CD4-positive, alpha-beta memory T cell (primary cell): ENCODE measurements around the gene TMSB4X. TPM values are rescaled to one million over a fixed set of nuclear protein-coding genes. Genes with fewer than 3 reads are reported as not detected.

Source experiments
- CTCF ChIA-PET: fragments of 350-600 bp; sonication (Branson Sonifier 250); formaldehyde crosslinking; loops from one replicate; lab custom pipeline; 2021; ENCODE audit warnings: inconsistent platforms; ENCODE audit not compliant: partially characterized antibody; lab: Charles Lee
- POLR2A ChIA-PET: fragments of 350-600 bp; sonication (Branson Sonifier 250); formaldehyde crosslinking; loops from one replicate; lab custom pipeline; 2021; ENCODE audit not compliant: partially characterized antibody; lab: Charles Lee
- DNase-seq, 5 donors: peaks; one replicate each; pipeline versions ENCODE4 v3.0.0 to v3.0.0-alpha.2; 2020 to 2022; ENCODE audit warnings: mixed read lengths in 1 of 5
- H3K27ac ChIP-seq: one replicate; pipeline ENCODE4 v1.7.0; 2013; ENCODE audit warnings: low read depth, low read length
- H3K27me3 ChIP-seq: 2 replicates; pipeline ENCODE4 v1.7.0; 2013; ENCODE audit warnings: mild to moderate bottlenecking, low read length, moderate library complexity; ENCODE audit not compliant: insufficient read depth
- H3K36me3 ChIP-seq: 2 replicates; pipeline ENCODE4 v1.7.0; 2013; ENCODE audit warnings: mild to moderate bottlenecking, low read length, moderate library complexity; ENCODE audit not compliant: insufficient read depth
- H3K4me1 ChIP-seq: 2 replicates; pipeline ENCODE4 v1.7.0; 2013; ENCODE audit warnings: mild to moderate bottlenecking, low read length, moderate library complexity; ENCODE audit not compliant: insufficient read depth
- H3K4me3 ChIP-seq, 2 donors: one replicate each; pipeline ENCODE4 v1.7.0; 2013; ENCODE audit warnings: low read length in 2 of 2, mild to moderate bottlenecking in 1 of 2
- H3K9me3 ChIP-seq, 2 donors: one replicate each; pipeline ENCODE4 v1.7.0; 2013; ENCODE audit warnings: low read length in 2 of 2, control low read depth in 1 of 2; ENCODE audit not compliant: control insufficient read depth in 1 of 2
- H3K27ac Mint-ChIP-seq, 7 donors: one replicate each; pipeline ENCODE4 v1.8.0; 2020 to 2021; ENCODE audit warnings: mixed read lengths in 7 of 7, mild to moderate bottlenecking in 6 of 7, inconsistent platforms in 3 of 7, moderate library complexity in 3 of 7
- H3K27me3 Mint-ChIP-seq, 2 donors: one replicate each; pipeline ENCODE4 v1.8.0; 2020 to 2021; ENCODE audit warnings: mixed read lengths in 2 of 2
- H3K36me3 Mint-ChIP-seq, 2 donors: one replicate each; pipeline ENCODE4 v1.8.0; 2020 to 2021; ENCODE audit warnings: mixed read lengths in 2 of 2, inconsistent platforms in 1 of 2, mild to moderate bottlenecking in 1 of 2
- H3K4me1 Mint-ChIP-seq, 4 donors: one replicate each; pipeline ENCODE4 v1.8.0; 2020 to 2021; ENCODE audit warnings: mixed read lengths in 4 of 4, mild to moderate bottlenecking in 1 of 4
- H3K4me3 Mint-ChIP-seq, 8 donors: one replicate each; pipeline ENCODE4 v1.8.0; 2020 to 2021; ENCODE audit warnings: mixed read lengths in 8 of 8, mild to moderate bottlenecking in 7 of 8, moderate library complexity in 6 of 8, inconsistent platforms in 3 of 8
- H3K9me3 Mint-ChIP-seq, 8 donors: one replicate each; pipeline ENCODE4 v1.8.0; 2020 to 2021; ENCODE audit warnings: mixed read lengths in 8 of 8, mild to moderate bottlenecking in 5 of 8, inconsistent platforms in 3 of 8, moderate library complexity in 1 of 8
- intact Hi-C: fragments of 100-400 bp; cut with micrococcal nuclease; formaldehyde crosslinking; loops from one replicate; pipeline ENCODE4 v1.15.1; 2023
- polyA plus RNA-seq, 2 donors: library from polyadenylated mRNA; unstranded; fragments of 300-500 nt; fragmentation: Illumina TruSeq; gene quantifications; one replicate each; pipeline ENCODE4 v1.2.3, GENCODE V29; 2021
- total RNA-seq, 2 experiments: library from RNA; stranded (reverse); gene quantifications; one replicate each; pipeline ENCODE4 v1.2.3, GENCODE V29; 2021

Gene TMSB4X
- total and polyA plus RNA-seq, 4 experiments from 2014 or later: 4,851 to 36,115 (median 16,529) TPM

GRCh38 chrX:13023567-13023966 is 48.7 kb downstream of the TMSB4X start:
- no peaks in the 10 kb centered on the region for H3K36me3 ChIP-seq
- ChIA-PET CTCF (interaction anchor here (0.7 to 1.3 kb wide), 2 partner anchors 28 to 64 kb away, joined by 3 to 4 read pairs; no protein-coding TSS in a partner anchor), POLR2A (interaction anchor here (1.1 to 13.7 kb wide), 8 partner anchors 10 to 69 kb away, joined by 3 to 218 read pairs (median 6); partner anchors contain the start of gene TMSB4X)
- Mint-ChIP-seq H3K36me3 (no peaks in the 10 kb centered on the region), H3K27me3 (no peaks in the 10 kb centered on the region), H3K27ac (peak overlapping the region; percentile 28 to 92 (median 83)), H3K4me1 (peaks cover 33 to 66% (median 46%) of the 10 kb centered on the region in 4 donors), H3K4me3 (peak overlapping the region in 2 of 8 donors; percentile 38 to 44), H3K9me3 (peaks cover 0 to 3% (median 0%) of the 10 kb centered on the region in 8 donors)
- DNase-seq: no peak
- intact Hi-C loops: no loop called here
- H3K4me1 ChIP-seq: peaks cover 62% of the 10 kb centered on the region
- no peak overlapping the region for H3K27ac ChIP-seq
- H3K27me3 ChIP-seq: no peaks in the 10 kb centered on the region
- no peaks in the 10 kb centered on the region for H3K9me3 ChIP-seq
- no peak overlapping the region for H3K4me3 ChIP-seq

GRCh38 chrX:13023979-13024378 is 49.1 kb downstream of the TMSB4X start:
- no peak overlapping the region for H3K4me3 ChIP-seq
- no peaks in the 10 kb centered on the region for H3K36me3 ChIP-seq
- peaks cover 0 to 3% (median 0%) of the 10 kb centered on the region in 8 donors for H3K9me3 Mint-ChIP-seq
- H3K4me1 ChIP-seq: peaks cover 67% of the 10 kb centered on the region
- DNase-seq: no peak
- intact Hi-C loops: no loop called here
- H3K36me3 Mint-ChIP-seq: no peaks in the 10 kb centered on the region
- ChIA-PET CTCF (interaction anchor here (1.3 to 1.6 kb wide), 2 partner anchors 28 to 464 kb away, joined by 4 read pairs; no protein-coding TSS in a partner anchor), POLR2A (interaction anchor here (1.5 to 13.7 kb wide), 8 partner anchors 10 to 69 kb away, joined by 3 to 218 read pairs (median 8); partner anchors contain the start of gene TMSB4X)
- no peaks in the 10 kb centered on the region for H3K9me3 ChIP-seq
- peak overlapping the region; percentile 37 to 92 (median 83) for H3K27ac Mint-ChIP-seq
- no peak overlapping the region for H3K27ac ChIP-seq
- H3K4me1 Mint-ChIP-seq: peaks cover 33 to 70% (median 47%) of the 10 kb centered on the region in 4 donors
- no peaks in the 10 kb centered on the region for H3K27me3 Mint-ChIP-seq
- H3K27me3 ChIP-seq: no peaks in the 10 kb centered on the region
- peak overlapping the region in 1 of 8 donors; percentile 17 for H3K4me3 Mint-ChIP-seq

- H3K4me3 ChIP-seq: no peak overlapping the region
- Mint-ChIP-seq H3K4me1 (peaks cover 39 to 79% (median 56%) of the 10 kb centered on the region in 4 donors), H3K27ac (peak overlapping the region; percentile 10 to 98 (median 81)), H3K9me3 (peaks cover 0 to 3% (median 0%) of the 10 kb centered on the region in 8 donors), H3K27me3 (no peaks in the 10 kb centered on the region), H3K4me3 (peak overlapping the region in 5 of 8 donors; percentile 9 to 82 (median 32)), H3K36me3 (no peaks in the 10 kb centered on the region)
- no peaks in the 10 kb centered on the region for H3K27me3 ChIP-seq
- ChIA-PET CTCF (interaction anchor here (1.1 to 1.6 kb wide), 5 partner anchors 11 to 463 kb away, joined by 3 to 5 read pairs (median 4); no protein-coding TSS in a partner anchor), POLR2A (interaction anchor here (0.8 to 13.7 kb wide), 9 partner anchors 11 to 69 kb away, joined by 3 to 218 read pairs (median 10); partner anchors contain the start of gene TMSB4X)
- peak overlapping the region; percentile 50 for H3K27ac ChIP-seq
- peaks cover 77% of the 10 kb centered on the region for H3K4me1 ChIP-seq
- no peaks in the 10 kb centered on the region for H3K9me3 ChIP-seq
- intact Hi-C loops: no loop called here
- DNase-seq: no peak
- H3K36me3 ChIP-seq: no peaks in the 10 kb centered on the region
Observed at GRCh38 chrX:13024986-13025385, 50.1 kb downstream of the TMSB4X start.

Other genes with a start within 250 kb of the TMSB4X start
- gene PRPS2, start 183.7 kb upstream of the TMSB4X start, total RNA-seq: 10 to 100 TPM; 26.5 to 31.5 TPM
- 10 to 100 TPM; 26.6 to 49.4 TPM for gene PRPS2, start 183.7 kb upstream of the TMSB4X start, polyA plus RNA-seq
- under 1 TPM in 1 of 2 experiments, not detected in 1; 0.06 TPM for gene TLR7, start 108.0 kb upstream of the TMSB4X start, total RNA-seq
- gene TLR7, start 108.0 kb upstream of the TMSB4X start, polyA plus RNA-seq: under 1 TPM in 1 of 2 donors, not detected in 1; 0.16 TPM
- under 1 TPM; 0.26 to 0.33 TPM for gene TLR8, start 68.5 kb upstream of the TMSB4X start, total RNA-seq
- not detected for gene TLR8, start 68.5 kb upstream of the TMSB4X start, polyA plus RNA-seq
- not detected for gene FAM9C, start 69.5 kb downstream of the TMSB4X start, total RNA-seq
- under 1 TPM in 1 of 2 donors, not detected in 1; 0.34 TPM for gene FAM9C, start 69.5 kb downstream of the TMSB4X start, polyA plus RNA-seq